ENCODE data around the gene ERO1B. TPM values are rescaled to one million over a fixed set of nuclear protein-coding genes. Genes with fewer than 3 reads are reported as not detected.

The ERO1B gene
- polyA plus RNA-seq, 1 donor from 2014 or later, result 2.7 TPM

GRCh38 chr1:236176337-236177336 is 105.1 kb downstream of the ERO1B start:
- H3K9ac ChIP-seq (ENCODE audit: low read length), result no peak overlapping the region
- no peaks in the 10 kb centered on the region for H4K20me1 ChIP-seq (ENCODE audit: insufficient read depth)
- no peaks in the 10 kb centered on the region for H3F3A ChIP-seq (ENCODE audit: insufficient read depth, low read length, poor library complexity, severe bottlenecking)
- no peaks in the 10 kb centered on the region for H3K9me3 ChIP-seq (ENCODE audit: low read length)
- no peak overlapping the region for H3K4me3 ChIP-seq (ENCODE audit: low read length)
- no peak overlapping the region for H3K27ac ChIP-seq (ENCODE audit: low read length)
- no peak overlapping the region for H3K4me2 ChIP-seq (ENCODE audit: low read length)
- TF ChIP-seq EZH2 (IDR thresholded peaks at IDR 0.05; ENCODE audit: borderline replicate concordance, insufficient read depth, low read length, poor library complexity, severe bottlenecking) (no peak), RAD21 (conservative IDR thresholded peaks at IDR 0.05) (no peak), MXI1 (conservative IDR thresholded peaks at IDR 0.05; ENCODE audit: poor library complexity, severe bottlenecking) (no peak)
- no peaks in the 10 kb centered on the region for H3K27me3 ChIP-seq (ENCODE audit: insufficient read depth, low read depth, low read length)
- H2AFZ ChIP-seq (ENCODE audit: low read depth, low read length), result no peak overlapping the region
- no peaks in the 10 kb centered on the region for H3K9me2 ChIP-seq (ENCODE audit: insufficient read depth, low read length)
- no peaks in the 10 kb centered on the region for H3K79me2 ChIP-seq (replicated peaks; ENCODE audit: insufficient read depth, low read length)
- no peaks in the 10 kb centered on the region for H3K36me3 ChIP-seq (ENCODE audit: insufficient read depth, low read length)

- Histone ChIP-seq H3K9me3 (ENCODE audit: low read length) (no peaks in the 10 kb centered on the region), H3K4me3 (ENCODE audit: low read length) (no peak overlapping the region), H3K27ac (ENCODE audit: low read length) (no peak overlapping the region), H3K4me2 (ENCODE audit: low read length) (no peak overlapping the region), H3F3A (ENCODE audit: insufficient read depth, low read length, poor library complexity, severe bottlenecking) (no peaks in the 10 kb centered on the region), H4K20me1 (ENCODE audit: insufficient read depth) (no peaks in the 10 kb centered on the region), H3K9ac (ENCODE audit: low read length) (no peak overlapping the region), H3K36me3 (ENCODE audit: insufficient read depth, low read length) (no peaks in the 10 kb centered on the region), H2AFZ (ENCODE audit: low read depth, low read length) (no peak overlapping the region), H3K27me3 (ENCODE audit: insufficient read depth, low read depth, low read length) (no peaks in the 10 kb centered on the region), H3K79me2 (replicated peaks; ENCODE audit: insufficient read depth, low read length) (no peaks in the 10 kb centered on the region), H3K9me2 (ENCODE audit: insufficient read depth, low read length) (no peaks in the 10 kb centered on the region)
- TF ChIP-seq CTCF (IDR thresholded peaks at IDR 0.05; ENCODE audit: poor library complexity, severe bottlenecking), result no peak
- no peak for TF ChIP-seq MXI1 (conservative IDR thresholded peaks at IDR 0.05; ENCODE audit: poor library complexity, severe bottlenecking)
- no peak for TF ChIP-seq TAF1 (IDR thresholded peaks at IDR 0.05; ENCODE audit: low read depth)
- no peak for TF ChIP-seq EP300 (conservative IDR thresholded peaks at IDR 0.05; ENCODE audit: poor library complexity, severe bottlenecking)
- TF ChIP-seq SMC3 (conservative IDR thresholded peaks at IDR 0.05; ENCODE audit: poor library complexity), result no peak
- TF ChIP-seq REST (IDR thresholded peaks at IDR 0.05; ENCODE audit: borderline replicate concordance), result no peak
- no peak for TF ChIP-seq EZH2 (IDR thresholded peaks at IDR 0.05; ENCODE audit: borderline replicate concordance, insufficient read depth, low read length, poor library complexity, severe bottlenecking)
- no peak for TF ChIP-seq POLR2AphosphoS5 (IDR thresholded peaks at IDR 0.05)
- TF ChIP-seq RAD21 (conservative IDR thresholded peaks at IDR 0.05), result no peak
Measured at GRCh38 chr1:236175642-236176336, 106.0 kb downstream of the ERO1B start.

Data from neural cell (in vitro differentiated cells).